Inflammatory macrophage (primary cell): Measurements from ENCODE around the gene INKA1.

ENCODE experiments used
- DNase-seq, 2 donors: peaks; one replicate each; pipeline ENCODE4 v3.0.0-alpha.2; 2020 to 2022

INKA1 gene

GRCh38 chr3:49787182-49787464 is 15.9 kb upstream of the INKA1 start:
- DNase-seq, result no peak

DNA sequence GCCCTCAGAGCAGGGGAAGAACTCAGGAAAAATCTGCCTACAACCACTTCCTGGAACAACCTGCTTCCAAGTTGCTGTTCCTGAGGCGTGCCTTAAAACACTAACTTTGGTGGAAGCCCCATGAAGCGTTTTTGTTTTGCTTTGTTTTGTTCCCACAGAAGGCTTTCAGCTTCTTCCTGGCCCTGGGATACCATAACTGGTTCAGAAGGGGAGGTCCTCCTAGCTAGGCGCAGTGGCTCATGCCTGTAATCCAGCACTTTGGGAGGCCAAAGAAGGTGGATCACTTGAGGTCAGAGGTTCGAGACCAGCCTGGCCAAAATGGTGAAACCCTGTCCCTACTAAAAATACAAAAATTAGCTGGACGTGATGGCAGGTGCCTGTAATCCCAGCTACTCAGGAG is 15.5 kb upstream of the INKA1 start:
- no peak for DNase-seq

DNA sequence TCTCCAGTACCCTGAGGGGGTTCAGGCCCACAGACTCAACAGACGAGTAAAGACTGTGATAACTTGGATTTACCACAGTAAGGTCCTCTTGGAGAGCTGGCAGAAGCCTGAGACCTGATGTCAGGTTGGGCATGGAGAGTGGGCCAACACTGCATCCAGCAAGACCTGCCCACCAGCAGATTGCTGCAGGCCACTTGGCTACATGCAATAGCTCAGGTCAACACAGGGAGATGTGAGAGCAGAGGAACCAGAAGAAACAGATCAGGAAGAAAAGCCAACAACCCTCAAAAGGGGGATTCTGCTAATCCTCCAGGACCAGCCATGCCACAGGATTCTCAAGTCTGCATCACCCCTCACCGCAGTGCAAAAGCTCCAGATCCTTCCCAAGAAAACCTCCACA is 15.0 kb upstream of the INKA1 start:
- no peak for DNase-seq

GRCh38 chr3:49790626-49791411 is 12.2 kb upstream of the INKA1 start:
- no peak for DNase-seq

DNA sequence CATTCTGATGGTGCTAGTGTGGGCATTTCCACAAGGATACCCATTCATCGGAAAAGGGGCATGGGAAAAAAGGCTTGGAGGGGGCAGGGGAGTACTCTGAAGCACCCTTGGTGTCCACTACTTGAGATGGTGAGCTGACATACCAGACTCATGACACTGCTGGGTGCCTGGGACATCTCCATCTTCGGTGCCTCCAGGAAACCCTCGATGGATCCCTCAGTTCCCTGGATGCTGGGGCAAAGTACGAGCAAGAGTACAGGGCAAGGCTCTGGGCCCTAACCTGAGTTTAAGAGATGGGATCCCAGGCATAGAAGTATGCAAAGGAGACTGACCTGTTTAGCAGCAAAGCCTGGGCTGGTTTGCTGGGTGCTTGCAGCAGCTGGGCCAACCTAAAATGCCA is 11.5 kb upstream of the INKA1 start:
- DNase-seq, result no peak

DNA sequence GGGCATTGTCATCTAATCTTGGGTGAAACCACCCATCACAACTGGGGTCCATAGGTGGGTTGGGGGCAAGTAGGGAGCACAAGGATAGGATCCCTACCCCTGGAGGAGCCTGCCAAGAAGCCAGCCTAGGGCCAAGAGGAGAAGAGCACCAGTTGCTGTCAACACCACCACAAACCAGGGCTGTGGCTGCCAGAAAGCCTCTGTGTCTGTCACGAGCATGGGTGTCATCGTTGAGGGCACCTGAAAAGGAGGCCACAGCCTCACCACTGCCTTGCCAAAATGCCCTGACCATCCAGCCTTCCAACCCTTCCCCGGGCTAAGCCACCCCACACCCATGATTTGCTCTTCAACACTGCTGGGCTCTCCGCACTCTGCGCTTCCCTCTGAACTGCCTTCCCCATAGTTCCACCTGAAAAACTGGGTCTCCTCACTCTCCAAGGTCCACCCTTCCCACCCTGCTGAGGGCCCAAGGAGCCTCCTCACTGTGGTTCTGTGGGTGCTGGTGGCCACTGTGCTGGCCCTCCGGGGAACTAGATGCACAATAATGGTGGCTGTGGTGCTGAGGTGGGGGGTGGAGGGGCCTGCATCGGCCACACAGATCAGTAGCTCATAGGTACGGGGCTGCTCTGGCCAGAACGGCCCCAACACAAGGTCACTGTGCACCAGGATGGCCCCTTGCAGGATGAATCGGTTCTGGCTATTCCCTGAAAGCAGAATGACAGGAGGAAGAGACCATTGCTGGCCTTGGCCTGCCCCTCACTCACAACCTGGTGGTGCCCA is 10.5 kb upstream of the INKA1 start:
- no peak for DNase-seq

DNA sequence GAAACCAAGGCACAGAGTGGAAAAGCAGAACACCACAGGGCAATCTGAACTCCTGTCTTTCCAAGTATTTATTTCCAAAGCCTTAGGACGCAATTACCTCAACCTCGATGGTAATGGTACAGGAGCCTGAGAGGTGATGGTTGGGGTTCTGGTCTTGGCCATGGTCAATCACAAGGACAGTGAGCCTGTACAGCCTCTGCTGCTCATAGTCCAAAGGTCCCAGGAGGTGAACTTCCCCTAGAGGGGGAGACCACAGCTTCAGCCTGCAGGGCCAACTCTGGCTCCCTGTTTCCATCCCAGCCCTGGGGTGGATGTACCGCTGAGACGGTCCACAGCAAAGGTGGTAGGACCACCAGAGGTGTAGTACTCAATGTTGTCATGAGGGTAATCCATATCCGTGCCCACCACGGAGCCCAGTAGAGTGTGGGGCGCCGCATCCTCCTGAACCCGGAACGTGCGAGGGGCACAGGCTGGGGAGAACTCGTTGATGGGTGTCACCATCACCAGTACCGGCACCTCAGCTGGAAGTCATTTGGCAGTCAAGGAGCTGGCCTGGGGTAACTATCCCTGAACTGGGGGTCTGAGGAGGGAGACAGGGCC is 9.5 kb upstream of the INKA1 start:
- DNase-seq, result no peak

- no peak for DNase-seq
Observed at GRCh38 chr3:49794431-49794830, 8.6 kb upstream of the INKA1 start.

DNA sequence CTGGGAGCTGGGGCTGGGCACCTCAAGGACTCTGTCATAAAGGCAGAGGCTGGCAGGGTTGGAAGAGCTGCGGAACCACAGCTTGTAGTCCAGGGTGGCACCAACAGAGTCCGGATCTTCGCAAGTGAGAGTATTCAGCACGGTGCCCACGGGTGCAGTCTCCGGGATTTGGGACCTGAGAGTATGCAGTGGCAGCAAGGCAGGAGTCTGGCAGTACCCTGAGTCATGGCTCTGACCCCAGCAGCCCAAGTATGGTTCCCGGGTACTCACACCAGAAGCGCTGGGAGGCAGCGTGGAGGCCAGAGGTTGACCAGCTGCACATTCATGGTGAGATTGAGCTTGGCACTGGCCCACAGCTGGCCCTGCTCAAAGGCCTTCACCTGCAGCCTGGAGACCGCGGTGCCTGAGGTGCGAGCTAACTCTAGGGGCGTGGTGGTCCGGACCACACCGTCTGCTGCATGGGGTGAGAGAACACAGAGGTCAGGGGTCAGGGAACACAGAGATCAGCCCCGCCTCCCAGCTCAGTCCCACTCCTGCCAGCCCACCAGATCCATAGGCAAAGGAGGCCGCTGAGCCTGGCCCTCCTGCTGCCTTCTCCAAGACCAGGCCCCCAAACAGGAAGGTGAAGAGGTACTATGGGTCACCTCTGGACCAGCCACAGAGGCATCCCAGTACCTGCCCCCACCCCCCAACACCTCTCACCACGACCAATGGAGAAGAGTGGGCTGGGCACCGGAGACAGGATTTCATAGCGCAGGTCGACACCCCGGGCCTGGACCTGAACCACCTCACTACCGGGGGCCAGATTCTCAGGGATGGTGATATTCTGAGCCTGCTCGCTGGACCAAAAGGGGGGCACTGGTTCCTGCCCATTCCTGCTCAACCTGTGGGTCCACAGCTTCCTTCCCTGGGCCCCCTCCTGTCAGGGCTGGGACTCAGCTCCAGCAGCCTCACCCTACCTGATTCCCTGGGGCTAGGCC is 7.8 kb upstream of the INKA1 start:
- DNase-seq, result no peak

- no peak for DNase-seq
Observed at GRCh38 chr3:49799105-49799504, 4.0 kb upstream of the INKA1 start.

DNA sequence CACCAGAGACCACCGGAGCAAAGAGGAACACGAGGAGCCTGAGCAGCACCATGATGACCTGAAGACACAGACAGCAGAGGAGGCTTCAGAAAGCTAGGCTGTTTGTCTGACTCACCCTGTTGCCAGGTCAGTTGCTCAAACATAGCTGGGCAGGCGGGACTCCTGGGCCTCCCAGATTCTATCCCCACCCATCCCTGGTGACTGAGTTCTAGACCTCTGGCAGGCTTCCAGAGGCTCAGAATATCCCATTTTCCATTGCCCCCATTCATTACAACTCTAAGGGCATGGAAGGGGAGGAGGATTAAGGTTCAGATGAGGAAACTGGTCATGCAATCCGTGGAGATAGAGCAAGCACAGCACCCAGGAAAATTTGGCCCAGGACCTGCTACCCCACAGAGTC is 3.3 kb upstream of the INKA1 start, which contains the start of gene CDHR4:
CDHR4 (minus strand) TSS at position 113 of the 400 bp plus-strand sequence; CDS start at position 52, 61 bp downstream.
- no peak for DNase-seq

DNA sequence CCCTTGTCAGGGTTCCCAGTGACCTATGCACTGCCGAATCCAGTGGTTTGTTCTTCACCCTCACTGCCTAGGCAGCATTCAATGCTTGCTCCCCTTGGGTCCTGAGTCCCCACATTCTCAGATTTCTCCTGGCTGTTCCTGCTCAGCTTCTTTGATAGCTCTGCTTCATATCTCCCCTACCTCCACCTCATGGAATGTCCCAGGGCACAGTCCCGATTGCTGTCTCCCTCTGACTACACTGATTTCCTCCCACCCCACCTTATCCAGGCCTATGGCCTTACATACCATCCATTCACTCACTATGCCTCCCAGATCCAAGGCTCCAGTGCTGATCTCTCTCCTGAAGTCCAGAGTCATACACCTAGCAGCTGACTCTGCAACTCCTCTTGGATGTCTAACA is 1.9 kb upstream of the INKA1 start:
- no peak for DNase-seq

DNA sequence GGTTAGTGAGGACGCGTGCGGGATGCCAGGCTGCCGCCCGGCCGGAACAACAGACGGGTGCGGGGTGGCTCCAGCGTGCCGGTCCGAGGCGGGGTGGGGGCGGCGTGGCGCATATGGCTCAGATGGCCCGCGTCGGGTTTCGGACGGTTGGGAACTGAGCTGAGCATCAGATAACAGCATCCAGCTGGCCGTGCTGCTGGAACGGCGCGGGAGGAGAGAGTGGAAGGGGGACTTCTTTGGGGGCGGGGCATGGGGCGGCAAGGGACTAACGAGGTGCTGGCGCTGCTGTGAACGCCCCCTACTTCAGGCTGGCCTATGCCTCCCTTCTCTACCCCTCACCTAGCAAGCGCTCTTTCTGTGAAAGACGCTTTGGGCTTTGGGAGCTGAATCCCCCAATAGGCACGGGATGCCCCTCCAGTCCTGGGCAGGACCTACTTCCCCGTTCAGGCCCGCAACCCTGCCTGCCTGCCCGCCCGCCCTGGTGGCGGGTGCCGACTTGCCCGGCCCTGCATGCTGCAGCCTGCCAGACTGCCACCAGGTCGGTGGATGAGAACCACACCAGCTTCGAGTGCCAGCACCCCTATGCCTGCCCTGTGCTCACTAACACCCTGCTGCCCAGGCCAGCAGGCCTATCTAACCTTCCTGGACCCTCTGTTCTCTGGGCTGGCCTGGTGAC is 542 bp downstream of the INKA1 start:
- peak in 1 of 2 donors; percentile 26 for DNase-seq

DNA sequence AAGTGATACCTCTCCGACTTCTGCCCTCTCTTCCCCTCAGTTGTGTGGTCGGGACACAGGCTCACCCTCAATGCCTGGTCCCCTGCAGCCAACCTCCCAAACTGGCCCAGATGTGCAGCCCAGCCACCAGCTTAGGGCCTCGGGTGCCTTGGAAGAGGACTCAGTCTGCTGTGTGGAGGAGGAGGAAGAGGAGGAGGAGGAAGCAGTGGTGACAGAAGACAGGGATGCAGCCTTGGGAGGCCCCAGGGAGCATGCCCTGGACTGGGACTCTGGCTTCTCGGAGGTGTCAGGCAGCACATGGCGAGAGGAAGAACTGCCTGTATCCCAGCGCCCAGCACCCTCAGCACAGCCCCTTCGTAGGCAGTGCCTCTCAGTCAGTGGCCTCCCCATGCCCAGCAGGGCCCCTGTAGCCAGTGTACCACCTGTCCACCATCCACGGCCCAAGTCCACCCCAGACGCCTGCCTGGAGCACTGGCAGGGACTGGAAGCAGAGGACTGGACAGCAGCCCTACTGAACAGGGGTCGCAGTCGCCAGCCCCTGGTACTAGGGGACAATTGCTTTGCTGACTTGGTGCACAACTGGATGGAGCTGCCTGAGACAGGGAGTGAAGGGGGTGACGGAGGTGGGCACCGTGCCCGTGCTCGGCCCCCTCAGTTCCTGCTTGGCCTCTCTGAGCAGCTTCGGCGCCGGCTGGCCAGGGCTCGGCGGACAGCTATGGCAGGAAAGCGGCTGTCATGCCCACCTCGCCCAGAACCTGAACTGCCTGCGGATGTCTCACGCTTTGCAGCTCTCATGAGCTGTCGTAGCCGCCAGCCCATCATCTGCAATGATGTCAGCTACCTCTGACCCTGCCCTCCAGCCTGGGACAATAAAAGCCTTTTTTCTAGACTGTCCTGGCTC is 1.3 kb downstream of the INKA1 start:
- no peak for DNase-seq

- DNase-seq, result no peak
Observed at GRCh38 chr3:49805367-49805782, 2.3 kb downstream of the INKA1 start.

DNA sequence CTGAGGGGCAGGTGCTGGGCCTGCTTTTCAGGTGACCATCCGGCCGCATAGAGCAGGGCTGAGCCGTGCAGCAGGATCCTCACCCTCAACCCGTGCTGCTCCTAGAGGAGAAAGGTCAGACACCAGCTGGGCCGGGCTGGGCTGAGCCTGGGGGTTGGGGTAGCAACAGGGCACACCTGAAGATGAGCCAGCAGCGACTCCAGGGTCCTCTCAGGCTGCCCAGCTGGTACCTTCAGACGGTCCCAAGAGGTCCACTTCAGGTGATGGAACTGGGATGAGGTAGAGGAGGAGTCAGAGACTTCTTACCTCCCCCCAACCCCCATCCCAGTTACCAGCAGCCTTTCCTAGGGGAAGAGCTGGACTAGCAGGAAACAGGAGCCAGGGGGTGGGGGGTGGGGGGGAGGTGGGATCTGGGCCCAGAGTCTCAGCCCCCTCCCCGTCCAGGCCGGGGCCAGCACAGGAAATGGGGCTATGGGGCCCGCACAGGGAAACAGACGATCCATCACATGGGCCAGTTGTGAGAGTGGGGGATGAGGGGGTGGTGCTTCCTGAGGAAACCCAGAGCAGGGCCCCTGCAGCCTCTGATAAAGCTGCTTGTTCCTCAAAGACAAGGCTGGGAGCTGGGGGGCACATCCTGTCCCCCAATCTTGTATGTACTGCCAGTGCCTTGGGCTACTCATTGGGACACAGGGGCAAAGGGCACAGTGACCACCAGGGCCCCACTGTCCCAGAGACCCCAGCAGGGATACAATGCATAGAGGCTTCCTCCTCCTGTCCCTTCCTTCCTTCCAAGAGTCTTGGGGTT is 3.0 kb downstream of the INKA1 start:
- DNase-seq, result peak; percentile 30 to 66

- DNase-seq, result no peak
Observed at GRCh38 chr3:49806850-49807249, 3.8 kb downstream of the INKA1 start.

DNA sequence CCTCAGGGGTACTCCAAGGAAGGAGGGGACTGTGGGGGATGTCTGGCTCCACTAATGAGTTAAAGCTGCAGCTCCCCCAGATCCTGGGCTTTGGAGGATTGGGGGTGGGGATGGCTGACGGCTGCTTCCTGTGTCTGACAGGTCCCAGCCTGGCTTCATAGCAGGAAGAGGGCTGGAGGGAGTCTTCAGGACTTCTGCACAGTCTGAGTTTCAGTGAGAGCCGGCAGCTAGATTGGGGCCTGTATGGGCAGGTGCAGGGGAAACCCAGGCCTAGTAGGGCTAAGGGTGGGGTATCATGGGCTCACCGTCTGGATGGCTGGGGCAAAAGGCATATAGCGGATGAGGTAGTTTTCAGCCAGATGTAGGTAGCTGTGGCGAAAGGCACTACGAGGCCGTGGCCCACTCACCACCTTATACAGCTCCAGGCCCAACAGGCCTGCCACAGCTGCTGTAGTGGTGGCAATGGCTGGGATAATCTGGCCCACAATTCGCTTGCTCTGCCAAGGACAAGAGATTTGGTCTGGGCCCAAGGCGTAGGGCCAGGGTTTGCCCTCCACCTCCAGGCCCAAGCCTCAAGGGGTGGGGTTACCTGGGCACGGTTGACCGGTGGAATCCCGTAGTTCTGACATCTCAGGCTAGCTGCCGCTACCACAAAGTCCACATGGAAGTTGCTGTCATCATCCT is 4.5 kb downstream of the INKA1 start:
- DNase-seq, result no peak

DNA sequence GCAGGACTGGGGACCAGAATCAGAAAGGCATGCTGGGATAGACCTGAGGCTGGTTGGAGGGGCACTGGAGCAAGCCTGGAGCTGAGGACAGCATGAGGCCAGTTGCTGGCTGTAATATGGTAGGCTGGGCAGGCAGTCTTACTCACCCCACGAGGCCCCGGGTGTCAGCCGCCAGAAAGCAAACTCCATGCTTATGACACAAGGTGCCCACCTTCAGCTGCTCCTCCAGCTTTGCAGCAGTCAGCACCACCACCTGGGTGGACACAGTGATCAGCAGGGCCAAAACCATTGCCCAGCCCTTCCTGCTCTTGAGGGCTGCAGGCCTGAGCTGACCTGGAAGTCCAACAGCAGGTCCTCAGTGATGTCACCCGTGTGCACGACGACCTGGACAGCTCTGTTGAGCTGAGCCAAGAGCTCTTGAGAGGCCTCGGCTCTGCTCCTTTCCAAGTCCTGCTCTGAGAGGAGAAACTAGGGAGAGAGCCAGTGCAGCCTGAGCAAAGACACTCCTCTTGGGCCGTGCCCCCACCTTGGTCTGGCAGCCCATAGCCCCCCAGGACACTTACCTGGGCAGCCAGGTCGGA is 9.9 kb downstream of the INKA1 start:
- no peak for DNase-seq
